ENCODE data around the gene ANAPC4.

Gene ANAPC4

DNA sequence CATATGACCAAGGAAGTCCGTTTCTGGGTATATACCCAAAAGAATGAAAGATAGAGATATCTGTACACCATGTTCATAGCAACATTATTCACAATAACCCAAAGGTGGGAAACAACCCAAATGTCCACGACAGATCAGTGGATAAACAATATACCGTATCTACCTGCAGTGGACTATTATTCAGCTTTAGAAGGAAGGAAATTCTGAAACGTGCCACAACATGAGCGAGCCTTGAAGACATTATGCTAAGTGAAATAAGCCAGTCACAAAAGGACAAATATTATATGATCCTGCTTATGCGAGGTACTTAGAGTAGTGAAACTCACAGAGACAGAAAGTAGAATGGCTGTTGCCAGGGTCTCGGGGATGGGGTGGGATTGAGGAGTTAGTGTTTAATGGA, 75.0 kb downstream of the ANAPC4 start:
- TF ChIP-seq POLR2A (IDR thresholded peaks at IDR 0.05; ENCODE audit: low read depth, low read length) (no peak), POLR2AphosphoS5 (IDR thresholded peaks at IDR 0.05; ENCODE audit: low read depth, low read length) (no peak), PAX5 (IDR thresholded peaks at IDR 0.05; ENCODE audit: insufficient read depth, low read length, severe bottlenecking) (no peak), TAF1 (IDR thresholded peaks at IDR 0.05; ENCODE audit: low read depth, low read length) (no peak), POU2F2 (IDR thresholded peaks at IDR 0.05; ENCODE audit: low read depth, low read length) (no peak)
- DNase-seq (ENCODE audit: insufficient read length, low spot score) = no peak
- no peak for FAIRE-seq

DNA sequence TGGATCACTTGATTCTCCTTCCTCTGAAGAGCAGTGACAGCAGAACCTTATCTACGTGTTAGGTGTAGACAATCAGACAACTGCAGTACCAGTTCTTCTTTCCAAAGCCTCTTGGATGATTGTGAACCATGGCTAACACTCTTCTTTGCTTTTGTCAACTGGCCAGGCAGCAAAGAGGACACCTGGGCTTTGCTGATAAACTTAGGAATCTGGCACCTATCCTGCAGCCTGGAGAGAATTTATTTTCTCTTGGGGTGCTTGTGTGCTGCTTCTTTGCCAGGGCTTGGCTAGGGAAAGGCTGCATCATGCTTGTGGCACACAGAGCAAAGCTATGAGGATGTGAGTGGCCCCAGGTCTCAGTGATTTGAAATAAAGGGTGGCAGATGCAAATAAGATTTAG, 77.4 kb downstream of the ANAPC4 start:
- no peak for TF ChIP-seq POU2F2 (IDR thresholded peaks at IDR 0.05; ENCODE audit: low read depth, low read length)
- no peak for TF ChIP-seq POLR2A (IDR thresholded peaks at IDR 0.05; ENCODE audit: low read depth, low read length)
- TF ChIP-seq TAF1 (IDR thresholded peaks at IDR 0.05; ENCODE audit: low read depth, low read length) = no peak
- no peak for TF ChIP-seq PAX5 (IDR thresholded peaks at IDR 0.05; ENCODE audit: insufficient read depth, low read length, severe bottlenecking)
- TF ChIP-seq POLR2AphosphoS5 (IDR thresholded peaks at IDR 0.05; ENCODE audit: low read depth, low read length) = no peak
- TF ChIP-seq SPI1 (IDR thresholded peaks at IDR 0.05; ENCODE audit: low read depth, low read length) = no peak
- DNase-seq (ENCODE audit: insufficient read length, low spot score) (no peak), FAIRE-seq (no peak)

DNA sequence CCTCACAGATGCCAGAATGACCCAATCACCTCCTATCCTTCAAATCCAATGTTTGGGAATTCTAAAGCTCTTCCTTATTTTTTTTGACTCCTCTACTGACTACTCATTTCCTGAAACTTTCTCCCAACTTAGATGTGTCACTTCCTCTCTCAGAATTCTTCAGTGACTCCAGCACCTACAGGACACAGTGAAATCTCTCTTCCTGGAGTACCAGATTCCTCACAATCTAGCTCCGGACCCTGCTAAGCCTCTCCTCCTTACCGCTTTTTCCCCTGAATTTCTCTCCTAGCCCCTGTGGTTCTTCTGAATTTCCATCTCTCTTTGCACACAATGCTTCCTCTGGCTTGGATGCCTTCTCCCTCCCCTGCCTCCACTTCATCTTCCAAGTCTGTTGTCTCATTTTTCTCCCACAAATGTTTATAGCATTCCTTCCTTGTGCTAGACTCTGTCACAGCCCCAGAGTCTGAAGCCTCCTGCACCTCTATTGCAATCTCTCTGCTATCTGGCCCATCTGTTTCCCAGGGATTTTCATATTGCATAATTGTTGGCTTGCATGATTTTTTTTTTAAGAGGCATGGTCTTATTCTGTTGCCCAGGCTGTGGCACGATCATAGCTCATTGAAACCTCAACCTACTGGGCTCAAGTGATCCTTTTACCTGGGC, 80.1 kb downstream of the ANAPC4 start:
- DNase-seq (ENCODE audit: insufficient read length, low spot score) (no peak), FAIRE-seq (no peak)

DNA sequence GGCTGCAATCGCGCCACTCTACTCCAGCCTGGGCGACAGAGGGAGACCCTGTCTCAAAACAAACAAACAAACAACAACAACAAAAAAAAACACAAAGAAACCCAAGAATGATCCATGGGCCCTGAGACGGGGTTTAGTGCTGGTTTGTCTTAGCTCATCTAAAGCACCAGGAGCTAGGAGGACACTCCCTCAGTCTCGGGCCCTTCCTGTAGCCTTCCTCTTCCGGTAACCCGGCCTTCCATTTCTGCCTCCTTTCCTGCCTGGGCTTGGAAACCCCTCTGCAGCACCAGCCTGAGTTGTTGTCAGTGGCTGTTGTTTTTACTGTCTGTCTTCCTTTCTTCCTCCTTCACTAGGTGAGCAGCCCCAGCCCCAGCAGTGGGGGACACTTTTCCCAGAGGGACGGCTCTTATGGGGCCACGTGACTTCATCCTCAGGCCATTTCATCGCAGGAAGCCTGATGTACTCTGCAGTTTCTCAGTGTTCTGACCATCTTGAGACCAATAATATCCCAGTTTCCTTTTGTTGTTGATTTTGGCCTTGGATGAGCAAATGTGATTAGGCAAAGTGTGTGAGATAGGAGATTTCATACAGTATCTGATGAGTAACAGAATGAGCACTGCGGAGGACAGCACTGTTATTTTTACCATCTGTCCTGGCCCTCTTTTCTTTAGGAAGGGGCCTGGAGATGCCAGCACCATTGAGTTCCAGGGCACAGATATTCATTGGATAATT, 90.1 kb downstream of the ANAPC4 start:
- FAIRE-seq (no peak), DNase-seq (ENCODE audit: insufficient read length, low spot score) (no peak)
- TF ChIP-seq PAX5 (IDR thresholded peaks at IDR 0.05; ENCODE audit: insufficient read depth, low read length, severe bottlenecking) (no peak), POU2F2 (IDR thresholded peaks at IDR 0.05; ENCODE audit: low read depth, low read length) (no peak), POLR2A (IDR thresholded peaks at IDR 0.05; ENCODE audit: low read depth, low read length) (no peak), POLR2AphosphoS5 (IDR thresholded peaks at IDR 0.05; ENCODE audit: low read depth, low read length) (no peak), SPI1 (IDR thresholded peaks at IDR 0.05; ENCODE audit: low read depth, low read length) (no peak), TAF1 (IDR thresholded peaks at IDR 0.05; ENCODE audit: low read depth, low read length) (no peak)

More for the DNA sequence above, 80.1 kb downstream of the ANAPC4 start:
- TF ChIP-seq SPI1 (IDR thresholded peaks at IDR 0.05; ENCODE audit: low read depth, low read length) (no peak), POU2F2 (IDR thresholded peaks at IDR 0.05; ENCODE audit: low read depth, low read length) (no peak), POLR2A (IDR thresholded peaks at IDR 0.05; ENCODE audit: low read depth, low read length) (no peak), POLR2AphosphoS5 (IDR thresholded peaks at IDR 0.05; ENCODE audit: low read depth, low read length) (no peak), TAF1 (IDR thresholded peaks at IDR 0.05; ENCODE audit: low read depth, low read length) (no peak), PAX5 (IDR thresholded peaks at IDR 0.05; ENCODE audit: insufficient read depth, low read length, severe bottlenecking) (no peak)

DNA sequence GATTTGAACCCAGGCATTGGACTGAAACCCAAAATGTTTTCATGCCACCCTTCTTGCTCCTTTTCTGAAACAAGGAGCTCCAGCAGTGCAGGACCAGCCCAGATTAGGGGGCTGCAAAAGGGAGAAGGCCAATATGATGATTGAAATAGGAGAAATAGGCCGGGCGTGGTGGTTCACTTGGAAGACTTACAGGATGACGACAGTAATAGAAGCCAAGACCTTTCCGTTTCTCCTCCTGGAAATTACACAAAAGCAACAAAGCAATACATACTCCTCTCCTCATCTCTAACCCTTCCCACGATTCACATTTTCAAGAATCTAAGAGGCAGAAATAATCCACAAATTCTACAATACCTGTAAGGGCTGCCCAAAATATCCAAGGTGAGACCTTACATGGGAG, 90.8 kb downstream of the ANAPC4 start:
- FAIRE-seq = no peak
- DNase-seq (ENCODE audit: insufficient read length, low spot score) = no peak
- no peak for TF ChIP-seq SPI1 (IDR thresholded peaks at IDR 0.05; ENCODE audit: low read depth, low read length)
- no peak for TF ChIP-seq POLR2A (IDR thresholded peaks at IDR 0.05; ENCODE audit: low read depth, low read length)
- no peak for TF ChIP-seq TAF1 (IDR thresholded peaks at IDR 0.05; ENCODE audit: low read depth, low read length)
- TF ChIP-seq POU2F2 (IDR thresholded peaks at IDR 0.05; ENCODE audit: low read depth, low read length) = no peak
- no peak for TF ChIP-seq POLR2AphosphoS5 (IDR thresholded peaks at IDR 0.05; ENCODE audit: low read depth, low read length)
- TF ChIP-seq PAX5 (IDR thresholded peaks at IDR 0.05; ENCODE audit: insufficient read depth, low read length, severe bottlenecking) = no peak

All from GM12891 (cell line).